Activated naive CD4-positive, alpha-beta T cell treated with anti-CD3 and anti-CD28 coated beads for 36 hours (primary cell): ENCODE results near the gene NHLRC2. TPM values are rescaled to one million over a fixed set of nuclear protein-coding genes. Genes with fewer than 3 reads are reported as not detected.

Experiments
- CTCF ChIA-PET: fragments of 350-600 bp; sonication (Branson Sonifier 250); formaldehyde crosslinking; loops from one replicate; lab custom pipeline; 2021; ENCODE audit warnings: antibody characterized with exemption; lab: Charles Lee
- DNase-seq: peaks from one replicate; pipeline ENCODE4 v3.0.0-alpha.2; 2020
- H3K27ac Mint-ChIP-seq: one replicate; pipeline ENCODE4 v1.8.0; 2021; ENCODE audit warnings: mild to moderate bottlenecking, mixed read lengths
- H3K27me3 Mint-ChIP-seq: one replicate; pipeline ENCODE4 v1.8.0; 2021; ENCODE audit warnings: low read depth, mixed read lengths
- H3K36me3 Mint-ChIP-seq: one replicate; pipeline ENCODE4 v1.8.0; 2021; ENCODE audit warnings: low read depth, mixed read lengths
- H3K4me1 Mint-ChIP-seq: one replicate; pipeline ENCODE4 v1.8.0; 2021; ENCODE audit warnings: low read depth, mixed read lengths
- H3K4me3 Mint-ChIP-seq: one replicate; pipeline ENCODE4 v1.8.0; 2021; ENCODE audit warnings: mild to moderate bottlenecking, moderate library complexity, mixed read lengths
- H3K9me3 Mint-ChIP-seq: one replicate; pipeline ENCODE4 v1.8.0; 2021; ENCODE audit warnings: mixed read lengths
- intact Hi-C: fragments of 100-400 bp; cut with micrococcal nuclease; formaldehyde crosslinking; loops from one replicate; pipeline ENCODE4 v1.15.1; 2023
- total RNA-seq, 2 experiments: library from RNA; stranded (reverse); gene quantifications; one replicate each; pipeline ENCODE4 v1.2.3, GENCODE V29; 2021

NHLRC2 gene
- total RNA-seq, 2 experiments from 2014 or later: 12.6 to 13.9 TPM

DNA sequence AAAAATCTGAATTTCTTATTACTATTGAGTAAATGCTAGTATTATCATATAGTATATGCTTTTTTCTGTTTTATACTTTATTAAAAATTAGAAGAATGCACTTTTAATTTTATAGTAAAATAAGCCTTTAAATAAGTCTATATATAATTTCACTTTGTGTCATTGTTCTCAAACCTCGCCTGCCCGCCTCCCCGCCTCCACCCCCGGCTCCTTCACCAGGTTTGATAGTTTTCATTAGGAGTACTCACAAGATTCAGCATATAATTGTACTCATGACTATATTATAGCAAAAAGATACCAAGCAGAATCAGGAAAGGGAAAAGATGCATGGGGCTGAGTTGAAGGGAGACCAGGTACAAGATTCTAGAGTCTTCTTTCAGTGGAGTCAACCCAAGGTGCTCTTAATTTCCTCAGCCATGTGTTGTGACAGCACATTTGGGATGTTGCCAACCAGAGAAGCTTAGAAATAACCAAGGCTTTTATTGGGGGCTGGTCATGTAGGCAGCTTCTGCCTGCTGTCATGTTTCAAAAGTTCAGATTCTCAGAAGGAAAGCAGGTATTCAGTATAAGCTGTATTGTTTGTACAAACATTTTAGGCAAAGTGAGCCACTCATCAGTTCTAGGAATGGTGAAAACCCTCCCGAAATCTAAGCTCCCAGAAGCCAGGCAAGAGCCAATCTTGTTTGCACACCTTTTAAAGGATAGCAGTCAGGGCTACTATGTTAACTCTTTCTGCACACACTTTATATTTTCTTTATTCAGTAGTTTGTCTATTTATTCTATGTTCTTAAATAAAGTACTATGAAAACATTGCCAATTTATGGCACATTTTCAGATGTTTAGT, 12.3 kb downstream of the NHLRC2 start:
- Mint-ChIP-seq H3K27me3 (no peaks in the 10 kb centered on the region), H3K4me1 (peaks cover 3% of the 10 kb centered on the region), H3K27ac (no peak overlapping the region), H3K4me3 (no peak overlapping the region), H3K9me3 (peaks cover 2% of the 10 kb centered on the region), H3K36me3 (peaks cover 24% of the 10 kb centered on the region)
- no peak for DNase-seq
- intact Hi-C loops: no loop called here
- CTCF ChIA-PET: no interaction called here

- CTCF ChIA-PET: interaction anchor here (0.5 kb wide), 1 partner anchor 304 kb away, joined by 4 read pairs; no protein-coding TSS in a partner anchor
- intact Hi-C loops: no loop called here
- peaks cover 31% of the 10 kb centered on the region for H3K36me3 Mint-ChIP-seq
- no peak overlapping the region for H3K27ac Mint-ChIP-seq
- H3K27me3 Mint-ChIP-seq: no peaks in the 10 kb centered on the region
- no peak for DNase-seq
- H3K4me1 Mint-ChIP-seq: peaks cover 3% of the 10 kb centered on the region
- no peak overlapping the region for H3K4me3 Mint-ChIP-seq
- peaks cover 6% of the 10 kb centered on the region for H3K9me3 Mint-ChIP-seq
Observed at GRCh38 chr10:113867904-113868303, 13.4 kb downstream of the NHLRC2 start.

DNA sequence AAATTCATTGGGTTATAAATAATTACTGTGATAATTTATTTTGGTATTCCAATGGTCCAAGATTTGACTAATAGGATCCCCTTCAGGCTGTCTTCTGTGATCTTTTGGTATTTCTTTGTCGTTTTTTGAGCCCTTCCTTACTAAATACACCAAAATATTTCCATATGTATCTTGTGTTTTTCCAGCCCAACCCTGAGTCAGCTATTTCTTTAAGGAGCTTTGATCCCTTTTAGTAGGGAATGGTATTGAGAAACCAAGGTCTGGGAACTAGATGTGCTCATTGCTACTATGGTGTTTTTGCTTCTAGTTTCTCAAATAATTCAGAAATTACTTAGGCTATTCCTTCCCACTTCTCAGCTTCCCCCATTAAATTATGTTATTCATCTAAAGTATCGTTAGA, 15.3 kb downstream of the NHLRC2 start:
- no peaks in the 10 kb centered on the region for H3K27me3 Mint-ChIP-seq
- peaks cover 23% of the 10 kb centered on the region for H3K36me3 Mint-ChIP-seq
- no peak for DNase-seq
- H3K9me3 Mint-ChIP-seq: peaks cover 6% of the 10 kb centered on the region
- no peak overlapping the region for H3K27ac Mint-ChIP-seq
- no peak overlapping the region for H3K4me3 Mint-ChIP-seq
- CTCF ChIA-PET: no interaction called here
- H3K4me1 Mint-ChIP-seq: peaks cover 10% of the 10 kb centered on the region
- intact Hi-C loops: no loop called here

DNA sequence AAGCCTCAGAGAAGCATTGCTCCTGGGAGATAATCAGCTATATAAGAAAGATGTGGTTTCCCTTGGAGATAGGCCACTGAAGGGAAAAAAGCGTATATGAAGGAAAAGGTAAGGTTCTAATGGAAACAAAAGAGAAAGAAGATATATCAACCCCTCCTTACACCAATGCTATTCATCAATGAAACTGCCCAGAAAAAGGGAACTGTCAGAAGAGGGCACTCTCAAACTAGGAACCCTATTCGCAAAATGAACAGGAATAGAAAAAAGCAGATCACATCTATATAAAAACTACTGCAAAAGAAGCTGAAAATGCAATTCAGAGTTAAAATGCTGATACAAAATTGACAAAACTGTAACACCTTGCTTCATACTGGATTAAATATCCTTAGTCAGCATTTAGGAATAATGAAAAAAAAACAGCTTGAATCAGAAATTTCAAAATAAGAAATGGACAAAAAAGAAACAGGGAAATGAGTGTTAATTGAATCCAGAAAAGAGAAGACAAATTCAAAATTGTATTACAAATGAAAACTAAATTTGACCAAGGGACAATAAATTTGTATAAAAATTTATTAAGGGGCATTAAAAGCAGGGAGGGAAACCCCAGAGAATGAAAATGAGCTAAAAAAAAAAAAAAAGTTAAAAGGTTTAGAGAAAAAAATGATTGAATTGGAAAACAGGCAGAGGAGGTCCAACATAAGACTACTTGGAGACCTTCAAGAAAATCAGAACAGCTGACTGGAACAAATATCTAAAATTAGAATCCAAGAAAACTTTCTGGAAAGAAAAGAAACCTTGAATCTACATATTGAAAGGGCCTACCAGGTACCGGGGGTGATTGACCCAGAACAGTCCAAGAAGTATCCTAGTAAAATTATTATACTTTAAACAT, 17.9 kb downstream of the NHLRC2 start:
- Mint-ChIP-seq H3K9me3 (peaks cover 6% of the 10 kb centered on the region), H3K27me3 (no peaks in the 10 kb centered on the region), H3K4me1 (peaks cover 7% of the 10 kb centered on the region), H3K4me3 (no peak overlapping the region), H3K36me3 (peaks cover 21% of the 10 kb centered on the region), H3K27ac (no peak overlapping the region)
- no peak for DNase-seq
- CTCF ChIA-PET: interaction anchor here (0.6 to 0.7 kb wide), 2 partner anchors 63 to 81 kb away, joined by 4 to 5 read pairs; no protein-coding TSS in a partner anchor
- intact Hi-C loops: no loop called here

DNA sequence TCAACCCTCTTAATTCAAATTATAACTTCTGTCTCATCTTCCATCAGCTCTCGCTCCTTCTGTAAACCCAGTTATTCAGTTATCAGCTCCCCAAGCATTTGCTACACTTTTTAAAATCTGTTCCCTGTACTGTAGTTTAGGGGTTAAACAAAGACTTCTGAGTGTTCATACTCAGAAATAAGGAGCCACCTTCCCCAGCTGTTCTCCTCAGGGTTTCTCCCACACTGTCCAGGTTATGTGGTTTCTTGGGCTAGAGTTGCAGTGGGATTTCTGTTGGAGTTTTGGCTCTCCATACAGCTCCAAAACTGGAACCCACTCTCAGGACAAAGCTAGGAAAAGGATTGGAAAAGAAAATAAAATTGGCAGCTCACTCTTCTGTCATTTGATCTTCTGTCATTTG, 20.8 kb downstream of the NHLRC2 start:
- H3K4me3 Mint-ChIP-seq: no peak overlapping the region
- intact Hi-C loops: no loop called here
- no peak for DNase-seq
- H3K36me3 Mint-ChIP-seq: peaks cover 16% of the 10 kb centered on the region
- H3K4me1 Mint-ChIP-seq: peaks cover 7% of the 10 kb centered on the region
- CTCF ChIA-PET: interaction anchor here (0.8 kb wide), 1 partner anchor 16 kb away, joined by 4 read pairs; no protein-coding TSS in a partner anchor
- peaks cover 6% of the 10 kb centered on the region for H3K9me3 Mint-ChIP-seq
- H3K27ac Mint-ChIP-seq: no peak overlapping the region
- H3K27me3 Mint-ChIP-seq: no peaks in the 10 kb centered on the region

GRCh38 chr10:113876461-113876860, 22.0 kb downstream of the NHLRC2 start:
- intact Hi-C loops: no loop called here
- DNase-seq: no peak
- H3K27ac Mint-ChIP-seq: no peak overlapping the region
- no peak overlapping the region for H3K4me3 Mint-ChIP-seq
- peaks cover 7% of the 10 kb centered on the region for H3K4me1 Mint-ChIP-seq
- CTCF ChIA-PET: no interaction called here
- peaks cover 6% of the 10 kb centered on the region for H3K9me3 Mint-ChIP-seq
- H3K27me3 Mint-ChIP-seq: no peaks in the 10 kb centered on the region
- H3K36me3 Mint-ChIP-seq: peaks cover 18% of the 10 kb centered on the region

- H3K4me3 Mint-ChIP-seq: no peak overlapping the region
- H3K27ac Mint-ChIP-seq: no peak overlapping the region
- intact Hi-C loops: no loop called here
- H3K36me3 Mint-ChIP-seq: peaks cover 28% of the 10 kb centered on the region
- no peak for DNase-seq
- H3K27me3 Mint-ChIP-seq: no peaks in the 10 kb centered on the region
- CTCF ChIA-PET: no interaction called here
- peaks cover 7% of the 10 kb centered on the region for H3K4me1 Mint-ChIP-seq
- no peaks in the 10 kb centered on the region for H3K9me3 Mint-ChIP-seq
Observed at GRCh38 chr10:113879691-113880090, 25.2 kb downstream of the NHLRC2 start.

DNA sequence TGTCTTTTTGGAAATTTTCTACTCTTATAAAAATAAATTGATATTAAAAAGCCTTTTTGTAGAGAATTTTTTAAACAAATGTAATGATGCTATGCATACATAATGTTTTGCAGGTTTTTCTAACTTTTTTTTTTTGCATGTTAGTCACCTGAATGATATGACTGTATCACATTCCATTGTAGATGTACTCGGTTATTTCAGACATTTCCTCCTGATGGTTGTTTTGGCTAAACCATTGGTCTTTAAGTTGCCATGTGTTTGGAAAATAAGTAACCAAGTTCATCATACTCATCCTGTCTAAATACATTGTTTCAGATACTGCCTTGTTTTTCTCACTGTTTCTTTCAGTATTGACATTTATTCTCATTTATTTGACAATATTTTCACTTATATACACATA, 25.8 kb downstream of the NHLRC2 start:
- intact Hi-C loops: no loop called here
- Mint-ChIP-seq H3K9me3 (no peaks in the 10 kb centered on the region), H3K27me3 (no peaks in the 10 kb centered on the region), H3K4me3 (no peak overlapping the region), H3K4me1 (peaks cover 7% of the 10 kb centered on the region), H3K36me3 (peaks cover 30% of the 10 kb centered on the region), H3K27ac (no peak overlapping the region)
- CTCF ChIA-PET: no interaction called here
- no peak for DNase-seq

DNA sequence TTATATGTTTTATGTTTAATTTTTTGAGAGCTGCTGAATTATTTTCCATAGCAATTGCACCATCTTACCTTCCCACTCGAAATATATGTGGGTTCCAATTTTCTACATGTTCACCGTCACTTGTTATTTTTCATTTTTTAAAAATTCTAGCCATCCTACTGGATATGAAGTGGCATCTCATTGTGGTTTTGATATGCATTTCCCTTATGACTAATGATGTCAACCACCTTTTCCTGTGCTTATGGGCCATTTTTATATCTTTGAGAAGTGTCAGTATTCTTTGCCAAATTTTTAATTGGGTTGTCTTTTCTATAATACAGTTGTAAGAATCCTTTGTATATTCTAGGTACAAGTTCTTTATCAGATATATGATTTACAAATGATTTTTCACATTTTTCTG, 27.8 kb downstream of the NHLRC2 start:
- CTCF ChIA-PET: no interaction called here
- H3K27ac Mint-ChIP-seq: no peak overlapping the region
- DNase-seq: no peak

DNA sequence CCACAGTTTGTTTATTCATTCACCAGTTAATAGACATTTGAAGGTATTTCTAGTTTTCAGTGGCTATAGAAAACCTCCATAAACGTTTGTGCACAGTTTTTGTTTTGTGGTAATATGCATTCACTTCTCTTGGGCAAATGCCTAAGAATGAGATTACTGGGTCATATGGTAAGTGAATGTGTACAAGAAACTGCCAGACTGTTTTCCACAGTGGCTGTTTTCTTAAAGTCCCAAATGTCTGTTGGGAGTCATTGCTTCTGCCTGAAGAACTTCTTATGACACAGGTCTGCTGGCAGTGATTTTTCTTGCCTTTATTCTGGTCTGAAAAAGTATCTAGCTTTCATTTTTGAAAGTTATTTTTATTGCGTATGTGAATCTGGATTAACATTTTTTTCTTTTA, 35.5 kb downstream of the NHLRC2 start:
- H3K9me3 Mint-ChIP-seq: no peaks in the 10 kb centered on the region
- no peaks in the 10 kb centered on the region for H3K27me3 Mint-ChIP-seq
- CTCF ChIA-PET: no interaction called here
- intact Hi-C loops: no loop called here
- H3K4me1 Mint-ChIP-seq: no peaks in the 10 kb centered on the region
- H3K4me3 Mint-ChIP-seq: no peak overlapping the region
- no peak overlapping the region for H3K27ac Mint-ChIP-seq
- H3K36me3 Mint-ChIP-seq: peaks cover 22% of the 10 kb centered on the region
- DNase-seq: no peak

More for the DNA sequence above, 27.8 kb downstream of the NHLRC2 start:
- Mint-ChIP-seq H3K4me3 (no peak overlapping the region), H3K4me1 (peaks cover 7% of the 10 kb centered on the region), H3K27me3 (no peaks in the 10 kb centered on the region), H3K9me3 (no peaks in the 10 kb centered on the region), H3K36me3 (peaks cover 41% of the 10 kb centered on the region)
- intact Hi-C loops: no loop called here

DNA sequence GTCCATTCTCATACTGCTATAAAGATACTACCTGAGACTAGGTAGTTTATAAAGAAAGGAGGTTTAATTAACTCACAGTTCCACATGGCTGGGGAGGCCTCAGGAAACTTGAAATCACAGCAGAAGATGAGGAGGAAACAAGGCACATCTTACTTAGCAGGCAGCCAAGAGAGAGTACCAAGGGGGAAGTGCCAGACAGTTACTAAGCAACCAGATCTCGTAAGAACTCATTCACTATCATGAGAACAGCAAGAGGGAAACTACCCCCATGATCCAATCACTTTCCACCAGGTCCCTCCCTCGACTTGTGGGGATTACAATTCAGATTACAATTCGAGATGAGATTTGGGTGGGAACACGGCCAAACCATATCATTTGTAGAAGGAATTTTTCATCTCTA, 36.3 kb downstream of the NHLRC2 start:
- no peak for DNase-seq
- Mint-ChIP-seq H3K27me3 (no peaks in the 10 kb centered on the region), H3K27ac (no peak overlapping the region), H3K4me3 (no peak overlapping the region), H3K36me3 (peaks cover 20% of the 10 kb centered on the region), H3K4me1 (no peaks in the 10 kb centered on the region), H3K9me3 (peaks cover 2% of the 10 kb centered on the region)
- CTCF ChIA-PET: no interaction called here
- intact Hi-C loops: no loop called here

GRCh38 chr10:113891476-113891875, 37.0 kb downstream of the NHLRC2 start:
- peaks cover 2% of the 10 kb centered on the region for H3K9me3 Mint-ChIP-seq
- H3K27me3 Mint-ChIP-seq: no peaks in the 10 kb centered on the region
- intact Hi-C loops: no loop called here
- no peak overlapping the region for H3K27ac Mint-ChIP-seq
- CTCF ChIA-PET: no interaction called here
- H3K36me3 Mint-ChIP-seq: peaks cover 18% of the 10 kb centered on the region
- no peaks in the 10 kb centered on the region for H3K4me1 Mint-ChIP-seq
- H3K4me3 Mint-ChIP-seq: no peak overlapping the region
- DNase-seq: no peak
